GM18526 (cell line): ENCODE data around the gene APOC3.

Source experiments
- POLR2A ChIP-seq: IDR thresholded peaks from 3 replicates; pipeline ENCODE4 v1.6.1; 2011; ENCODE audit not compliant: insufficient read length; ENCODE audit errors: extremely low read depth

Gene APOC3

GRCh38 chr11:116851626-116852025 is 21.9 kb downstream of the APOC3 start:
- no peak for TF ChIP-seq POLR2A

- no peak for TF ChIP-seq POLR2A
Observed at GRCh38 chr11:116852261-116853031, 22.7 kb downstream of the APOC3 start.

GRCh38 chr11:116853461-116854073 is 23.9 kb downstream of the APOC3 start:
- TF ChIP-seq POLR2A: no peak

- TF ChIP-seq POLR2A: no peak
Observed at GRCh38 chr11:116855413-116855812, 25.7 kb downstream of the APOC3 start.

GRCh38 chr11:116856423-116856822 is 26.7 kb downstream of the APOC3 start:
- TF ChIP-seq POLR2A: no peak

- no peak for TF ChIP-seq POLR2A
Observed at GRCh38 chr11:116857316-116857715, 27.6 kb downstream of the APOC3 start.

GRCh38 chr11:116857936-116858335 is 28.2 kb downstream of the APOC3 start:
- TF ChIP-seq POLR2A: no peak

- no peak for TF ChIP-seq POLR2A
Observed at GRCh38 chr11:116859175-116859574, 29.5 kb downstream of the APOC3 start.

GRCh38 chr11:116860303-116860702 is 30.6 kb downstream of the APOC3 start:
- no peak for TF ChIP-seq POLR2A

- no peak for TF ChIP-seq POLR2A
Observed at GRCh38 chr11:116861539-116861938, 31.8 kb downstream of the APOC3 start.

- TF ChIP-seq POLR2A: no peak
Observed at GRCh38 chr11:116862185-116862584, 32.5 kb downstream of the APOC3 start.

GRCh38 chr11:116862951-116863350 is 33.2 kb downstream of the APOC3 start:
- TF ChIP-seq POLR2A: no peak

- TF ChIP-seq POLR2A: no peak
Observed at GRCh38 chr11:116864531-116864930, 34.8 kb downstream of the APOC3 start.

GRCh38 chr11:116865696-116866095 is 36.0 kb downstream of the APOC3 start:
- TF ChIP-seq POLR2A: no peak

GRCh38 chr11:116866804-116867455 is 37.2 kb downstream of the APOC3 start:
- TF ChIP-seq POLR2A: no peak

GRCh38 chr11:116867619-116868018 is 37.9 kb downstream of the APOC3 start:
- TF ChIP-seq POLR2A: no peak

- no peak for TF ChIP-seq POLR2A
Observed at GRCh38 chr11:116868066-116868465, 38.4 kb downstream of the APOC3 start.

GRCh38 chr11:116869610-116870009 is 39.9 kb downstream of the APOC3 start:
- TF ChIP-seq POLR2A: no peak
